HS-27A (cell line): ENCODE data around the gene KMT5C.

ENCODE experiments used
- DNase-seq: peaks from one replicate; pipeline ENCODE4 v3.0.0-alpha.2; 2012; ENCODE audit warnings: low read depth, missing footprints

The KMT5C gene

DNA sequence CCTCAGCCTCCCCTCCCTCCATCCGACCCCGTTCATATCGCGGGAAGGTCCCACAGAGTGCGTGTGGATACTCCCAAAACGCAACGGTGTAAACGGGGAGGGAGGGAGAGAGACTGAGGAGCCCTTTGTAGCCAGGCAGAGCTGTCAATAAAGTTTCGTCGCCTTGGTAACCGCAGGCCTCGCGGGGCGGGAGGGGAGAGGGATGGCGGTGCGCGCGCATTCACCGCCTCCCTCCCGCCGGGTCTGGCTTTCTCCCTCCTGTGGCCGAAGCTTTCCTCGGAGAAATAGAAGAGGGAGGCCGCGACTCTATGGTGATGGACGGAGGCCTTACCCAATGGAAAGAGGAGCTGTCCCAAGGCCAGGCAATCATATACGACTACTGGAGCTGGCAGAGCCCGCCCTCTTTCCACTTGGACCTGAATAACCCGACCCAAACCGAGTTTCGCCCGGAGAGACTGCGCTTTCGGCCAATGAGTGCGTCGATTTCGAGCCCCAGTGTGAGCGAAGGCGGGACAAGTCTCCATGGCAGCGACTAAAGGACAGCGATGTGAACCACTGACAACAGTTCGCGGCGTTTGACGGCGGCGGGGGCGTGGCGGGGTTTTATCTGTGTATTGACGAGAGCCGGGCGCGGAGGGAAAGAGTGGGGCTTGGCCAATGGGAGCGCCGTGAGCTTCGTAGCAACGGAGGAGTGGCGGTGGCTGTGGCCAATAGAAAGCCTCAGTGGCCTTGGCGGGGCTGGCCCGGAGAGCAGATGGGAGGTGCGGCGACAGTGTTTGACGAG is at the start of gene KMT5C:
KMT5C (plus strand) TSS at position 772 of the 784 bp plus-strand sequence. CDS start 2,061 bp downstream, outside the sequence.
- DNase-seq, result peak; percentile 100

DNA sequence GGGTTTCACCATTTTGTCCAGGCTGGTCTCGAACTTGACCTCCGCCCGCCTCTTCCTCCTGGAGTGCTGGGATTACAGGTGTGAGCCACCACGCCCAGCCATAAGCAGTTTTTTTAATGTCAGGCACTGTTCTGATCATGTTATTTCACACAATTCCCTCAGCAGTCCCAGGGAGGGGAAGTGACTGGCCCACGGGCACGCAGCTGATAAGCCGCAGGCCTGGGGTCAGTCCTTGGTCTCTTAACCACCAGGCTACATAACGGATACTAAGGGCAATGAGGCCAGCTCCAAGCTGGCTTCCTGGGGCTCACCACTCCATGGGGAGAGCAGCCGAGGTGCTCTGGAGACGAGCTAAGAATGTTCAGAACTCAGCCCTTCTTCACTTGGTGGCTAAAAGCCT is 42.4 kb upstream of the KMT5C start:
- no peak for DNase-seq

DNA sequence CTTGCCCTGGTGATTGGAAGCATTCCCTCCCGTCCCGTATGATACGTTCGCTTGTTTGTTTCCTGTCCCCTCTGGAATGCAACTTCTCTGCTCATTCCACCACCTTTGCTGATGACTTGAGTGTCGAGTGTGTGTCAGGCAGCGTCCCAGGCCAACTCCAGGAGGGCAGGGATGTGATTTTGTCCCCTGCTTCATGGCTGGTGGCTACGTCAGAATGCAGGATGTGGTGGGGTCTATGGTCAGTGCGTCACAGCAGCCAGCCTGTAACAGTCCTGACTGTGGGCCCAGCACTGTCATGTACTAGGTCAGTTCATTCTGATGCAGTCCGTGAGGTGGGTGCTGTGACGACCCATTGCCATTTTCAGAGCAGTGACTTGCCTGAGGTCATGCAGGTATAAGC is 39.7 kb upstream of the KMT5C start:
- DNase-seq, result no peak

DNA sequence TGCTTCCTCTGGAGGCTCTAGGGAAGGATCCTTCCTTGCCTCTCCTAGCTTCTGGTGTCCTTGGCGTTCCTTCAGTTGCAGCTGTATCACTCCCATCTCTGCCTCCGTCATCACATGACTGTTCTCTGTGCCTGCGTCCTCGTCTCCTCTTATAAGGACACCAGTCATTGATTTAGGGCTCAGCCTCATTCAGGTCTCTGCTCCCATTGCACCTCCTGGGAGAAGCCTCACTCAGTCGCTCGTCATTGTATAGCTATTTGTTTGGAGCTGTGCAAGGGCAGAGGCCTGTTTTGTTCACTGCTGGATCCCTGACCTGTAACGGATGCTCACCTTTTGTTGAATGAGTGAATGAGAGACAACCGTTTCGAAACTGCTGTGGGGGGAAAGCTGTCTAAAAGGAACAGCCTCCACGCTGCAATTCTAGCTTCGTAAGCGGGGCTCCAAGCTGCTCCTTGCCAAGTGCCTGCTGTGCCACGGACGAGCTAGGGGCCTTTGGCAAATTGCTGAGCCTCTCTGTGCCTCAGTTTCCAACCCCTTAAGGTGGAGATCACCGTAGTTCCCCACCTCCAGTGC is 38.7 kb upstream of the KMT5C start:
- DNase-seq, result no peak

DNA sequence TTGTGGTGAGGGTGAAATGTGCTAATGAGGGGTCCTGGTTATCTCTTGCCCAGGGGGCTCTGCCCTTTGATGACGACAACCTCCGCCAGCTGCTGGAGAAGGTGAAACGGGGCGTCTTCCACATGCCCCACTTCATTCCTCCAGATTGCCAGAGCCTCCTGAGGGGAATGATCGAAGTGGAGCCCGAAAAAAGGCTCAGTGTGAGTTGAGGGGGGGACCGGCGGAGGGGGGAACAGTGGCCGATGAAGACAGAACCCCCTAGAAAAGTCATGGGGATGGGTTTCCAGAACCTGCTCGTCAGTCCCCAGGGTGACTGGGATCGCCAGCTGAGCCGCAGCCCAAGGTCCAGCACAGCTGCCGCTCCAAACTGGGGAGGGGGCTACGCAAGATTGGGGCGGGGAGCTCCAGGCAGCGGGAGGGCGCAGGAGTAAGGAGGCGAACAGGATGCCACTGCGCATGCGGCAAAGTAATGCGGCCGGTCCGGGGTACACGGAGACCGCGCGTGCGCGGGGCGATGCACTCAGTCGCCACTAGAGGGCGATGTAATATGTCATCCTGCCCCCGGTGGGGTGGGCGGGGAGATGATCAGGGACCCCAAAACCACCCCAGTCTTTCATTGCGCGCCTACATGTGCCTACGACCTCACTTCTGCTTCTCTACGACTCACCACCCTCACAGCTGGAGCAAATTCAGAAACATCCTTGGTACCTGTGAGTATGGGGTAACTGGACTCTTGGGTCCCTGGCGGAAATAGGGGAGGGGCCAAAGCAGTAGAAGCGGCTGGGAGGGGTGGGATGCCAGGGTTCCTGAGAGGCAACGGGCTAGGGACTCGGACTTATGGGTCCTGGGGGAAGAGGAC is 38.0 kb upstream of the KMT5C start:
- peak; percentile 53 for DNase-seq

DNA sequence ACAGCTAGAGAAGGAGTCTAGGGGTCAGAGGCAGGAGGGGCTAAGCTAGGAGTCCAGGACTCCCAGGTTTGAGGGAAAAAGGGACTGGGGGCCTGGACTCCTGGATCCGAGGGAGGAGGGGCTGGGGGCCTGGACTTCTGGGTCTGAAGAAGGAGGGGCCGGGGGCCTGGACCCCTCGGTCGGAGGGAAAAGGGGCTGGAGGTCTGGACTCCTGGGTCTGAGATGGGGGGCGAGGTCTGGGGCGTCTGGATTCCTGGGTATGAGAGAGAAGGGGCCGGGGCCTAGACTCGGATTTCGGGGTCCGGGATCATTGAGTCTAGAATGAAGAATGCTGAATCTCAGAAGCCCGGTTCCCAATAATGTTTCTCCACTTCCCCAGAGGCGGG is 37.4 kb upstream of the KMT5C start:
- DNase-seq, result no peak

DNA sequence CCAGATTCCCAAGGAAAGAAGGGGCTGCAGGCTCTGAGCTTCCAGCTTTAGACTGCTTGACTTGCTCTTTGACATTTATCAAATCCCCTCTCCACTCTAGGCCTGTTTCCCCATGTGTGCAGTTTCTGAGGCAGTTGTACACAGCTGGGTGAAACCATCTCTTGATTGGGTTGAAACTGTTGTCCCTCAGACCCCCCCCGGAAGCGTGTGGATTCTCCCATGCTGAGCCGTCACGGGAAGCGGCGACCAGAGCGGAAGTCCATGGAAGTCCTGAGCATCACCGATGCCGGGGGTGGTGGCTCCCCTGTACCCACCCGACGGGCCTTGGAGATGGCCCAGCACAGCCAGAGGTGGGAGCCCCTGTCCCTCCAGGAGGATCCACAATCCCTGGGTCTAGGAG is 36.2 kb upstream of the KMT5C start:
- no peak for DNase-seq

DNA sequence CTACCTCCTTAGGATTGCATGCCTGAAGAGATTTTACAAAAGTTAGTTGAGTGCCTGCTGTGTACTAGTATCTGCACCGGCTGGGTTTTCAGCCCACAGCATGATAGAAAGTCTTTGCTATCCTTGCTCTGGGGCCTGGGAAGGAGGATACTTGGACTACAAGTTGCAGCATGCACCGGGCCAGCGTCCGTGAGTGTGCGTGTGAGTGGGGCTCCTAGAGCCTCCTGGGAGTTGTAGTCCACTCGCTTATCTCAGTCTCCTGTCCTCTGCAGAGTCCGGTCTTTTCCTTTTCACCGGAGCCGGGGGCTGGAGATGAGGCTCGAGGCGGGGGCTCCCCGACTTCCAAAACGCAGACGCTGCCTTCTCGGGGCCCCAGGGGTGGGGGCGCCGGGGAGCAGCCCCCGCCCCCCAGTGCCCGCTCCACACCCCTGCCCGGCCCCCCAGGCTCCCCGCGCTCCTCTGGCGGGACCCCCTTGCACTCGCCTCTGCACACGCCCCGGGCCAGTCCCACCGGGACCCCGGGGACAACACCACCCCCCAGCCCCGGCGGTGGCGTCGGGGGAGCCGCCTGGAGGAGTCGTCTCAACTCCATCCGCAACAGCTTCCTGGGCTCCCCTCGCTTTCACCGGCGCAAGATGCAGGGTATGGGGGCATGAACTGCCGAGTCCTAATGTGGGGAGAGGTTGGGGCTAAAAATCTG is 35.2 kb upstream of the KMT5C start:
- no peak for DNase-seq

DNA sequence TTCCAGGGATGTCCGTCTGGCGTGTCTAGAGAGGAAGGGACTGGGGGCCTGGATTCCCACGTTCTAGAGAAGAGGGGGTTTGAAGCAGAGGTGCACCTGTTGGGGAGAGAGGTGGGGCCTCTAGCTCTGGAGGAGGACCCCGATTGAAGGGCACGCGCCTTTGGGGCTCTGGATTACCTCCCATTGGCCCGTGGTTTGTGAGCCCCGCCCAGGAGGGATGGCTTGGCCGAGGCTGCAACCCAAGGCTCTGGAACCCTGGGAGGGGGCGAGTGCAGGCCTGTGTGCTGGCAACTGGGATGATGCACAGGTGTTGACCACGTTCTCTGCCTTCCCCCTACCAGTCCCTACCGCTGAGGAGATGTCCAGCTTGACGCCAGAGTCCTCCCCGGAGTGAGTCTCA is 34.7 kb upstream of the KMT5C start:
- DNase-seq, result no peak

DNA sequence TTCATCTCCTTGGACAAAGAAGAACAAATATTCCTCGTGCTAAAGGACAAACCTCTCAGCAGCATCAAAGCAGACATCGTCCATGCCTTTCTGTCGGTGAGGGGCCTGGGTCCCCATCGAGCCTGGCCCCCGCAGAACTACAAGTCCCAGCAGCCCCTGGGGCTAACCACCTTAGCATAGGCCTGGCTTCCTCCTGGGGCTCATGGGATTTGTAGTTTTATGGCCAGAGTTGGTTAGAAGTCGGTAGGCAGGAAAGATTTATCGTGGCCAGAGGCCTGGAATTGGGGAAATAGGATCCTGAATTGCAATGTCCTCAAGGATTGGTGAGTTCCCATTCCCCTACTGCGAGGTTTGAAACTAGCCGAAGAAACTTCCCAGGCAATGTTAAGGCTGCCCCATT is 34.2 kb upstream of the KMT5C start:
- DNase-seq, result no peak

DNA sequence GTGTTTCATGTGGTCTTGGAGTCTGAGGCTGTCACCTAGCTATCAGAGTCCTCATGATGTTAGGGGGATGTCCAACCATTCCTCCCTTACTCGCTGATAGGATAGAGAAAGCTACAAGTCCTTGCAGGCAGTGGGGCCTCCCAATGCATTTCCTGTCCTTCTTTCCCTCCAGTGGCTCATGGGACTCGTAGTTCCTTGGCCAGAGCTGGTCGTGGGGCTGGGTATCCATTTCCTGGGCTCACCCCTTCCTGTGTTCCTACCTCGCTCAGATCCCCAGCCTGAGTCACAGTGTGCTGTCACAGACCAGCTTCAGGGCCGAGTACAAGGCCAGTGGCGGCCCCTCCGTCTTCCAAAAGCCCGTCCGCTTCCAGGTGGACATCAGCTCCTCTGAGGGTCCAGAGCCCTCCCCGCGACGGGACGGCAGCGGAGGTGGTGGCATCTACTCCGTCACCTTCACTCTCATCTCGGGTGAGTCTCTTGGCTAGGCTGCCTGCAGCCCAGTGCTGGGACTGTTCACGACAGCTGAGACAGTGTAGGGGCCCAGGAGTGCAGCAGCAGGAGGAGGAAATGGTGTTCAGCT is 33.6 kb upstream of the KMT5C start:
- no peak for DNase-seq

DNA sequence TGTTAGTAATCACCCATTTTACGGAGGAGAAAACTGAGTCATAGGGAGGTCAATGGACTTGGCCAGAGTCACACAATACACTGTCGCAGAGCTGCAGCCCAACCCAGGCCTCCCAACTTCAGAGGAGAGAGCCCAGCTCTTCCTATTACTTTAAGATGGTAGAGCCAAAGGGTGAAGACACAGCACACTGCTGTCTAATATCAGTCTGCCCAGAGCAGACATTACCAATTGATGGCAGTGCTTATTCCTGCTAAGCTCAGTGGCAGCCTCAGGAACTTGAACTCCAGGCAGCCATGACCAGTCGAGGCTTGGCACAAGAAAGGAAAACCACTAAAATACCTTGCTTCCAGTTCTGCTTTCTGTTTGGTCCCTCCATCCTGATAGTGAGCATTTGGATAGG is 33.0 kb upstream of the KMT5C start:
- DNase-seq, result no peak

DNA sequence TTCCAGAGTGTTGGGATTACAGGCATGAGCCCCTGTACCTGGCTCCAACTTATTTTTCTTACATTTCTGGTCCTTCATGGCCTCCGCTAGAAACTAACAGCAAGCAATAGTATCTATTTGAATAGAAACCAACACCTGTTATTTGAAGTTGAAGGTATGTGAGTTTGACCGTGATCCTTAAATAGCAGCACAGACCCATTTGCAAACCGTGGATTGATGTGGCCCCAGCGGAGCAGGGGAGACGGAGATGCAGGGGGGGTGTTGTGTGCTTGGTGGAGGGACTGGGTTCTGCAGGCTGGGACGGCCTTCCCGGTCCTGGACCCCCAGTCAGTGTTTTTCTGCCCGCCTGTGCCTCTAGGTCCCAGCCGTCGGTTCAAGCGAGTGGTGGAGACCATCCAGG is 31.4 kb upstream of the KMT5C start:
- DNase-seq, result no peak

DNA sequence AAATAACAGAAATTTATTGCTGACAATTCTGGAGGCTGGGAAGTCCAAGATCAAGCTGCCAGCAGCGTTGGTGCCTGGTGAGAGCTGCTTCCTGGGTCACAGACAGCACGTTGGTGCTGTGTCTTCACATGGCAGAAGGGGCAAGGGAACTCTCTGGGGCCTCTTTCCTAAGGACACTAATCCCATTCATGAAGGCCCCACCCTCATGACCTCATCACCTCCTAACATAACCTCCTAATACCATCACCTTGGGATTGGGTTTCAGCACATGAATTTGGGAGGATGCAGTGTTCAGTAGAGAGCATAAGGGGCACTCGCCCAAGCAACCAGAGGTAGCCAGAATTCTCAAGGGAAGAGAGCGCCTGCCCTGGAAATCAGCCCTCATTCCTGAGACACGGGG is 30.2 kb upstream of the KMT5C start:
- no peak for DNase-seq

DNA sequence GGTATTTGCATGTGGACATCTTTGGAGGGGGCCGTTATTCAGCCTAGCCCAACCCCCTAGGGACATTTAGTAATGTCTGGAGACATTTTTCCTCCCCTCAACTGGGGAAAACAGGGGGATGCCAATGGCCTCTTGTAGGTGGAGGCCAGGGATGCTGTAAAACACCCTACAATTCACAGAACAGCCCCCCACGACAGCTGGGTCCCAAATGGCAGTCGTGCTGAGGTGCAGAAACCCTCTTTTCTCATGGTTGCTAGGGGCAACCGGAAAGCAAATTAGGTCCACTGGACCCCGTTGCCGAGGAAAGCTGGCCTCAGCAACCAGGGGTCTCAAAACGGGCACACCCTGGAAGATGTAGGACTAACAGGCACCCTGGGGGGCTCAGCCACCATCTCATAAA is 29.2 kb upstream of the KMT5C start:
- no peak for DNase-seq

DNA sequence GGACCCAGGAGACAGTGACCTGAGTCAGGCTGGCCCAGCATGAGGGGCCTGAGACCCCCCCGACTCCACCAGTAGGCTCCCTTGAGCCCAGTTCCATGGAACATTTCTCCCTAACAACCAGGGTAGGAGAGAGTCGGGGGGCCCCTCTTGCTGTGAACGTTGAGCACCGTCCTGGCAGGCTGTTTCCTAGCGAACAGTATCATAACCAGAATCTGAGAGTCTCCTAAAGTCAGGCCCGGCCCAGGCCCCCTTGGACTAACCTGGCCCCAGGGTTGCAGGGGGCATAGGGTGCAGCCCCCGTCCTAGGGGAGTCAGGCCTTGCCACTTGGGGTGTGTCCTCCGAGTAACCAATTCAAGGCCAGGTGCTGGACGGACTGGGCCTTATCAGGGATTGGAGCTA is 28.3 kb upstream of the KMT5C start:
- DNase-seq, result no peak

DNA sequence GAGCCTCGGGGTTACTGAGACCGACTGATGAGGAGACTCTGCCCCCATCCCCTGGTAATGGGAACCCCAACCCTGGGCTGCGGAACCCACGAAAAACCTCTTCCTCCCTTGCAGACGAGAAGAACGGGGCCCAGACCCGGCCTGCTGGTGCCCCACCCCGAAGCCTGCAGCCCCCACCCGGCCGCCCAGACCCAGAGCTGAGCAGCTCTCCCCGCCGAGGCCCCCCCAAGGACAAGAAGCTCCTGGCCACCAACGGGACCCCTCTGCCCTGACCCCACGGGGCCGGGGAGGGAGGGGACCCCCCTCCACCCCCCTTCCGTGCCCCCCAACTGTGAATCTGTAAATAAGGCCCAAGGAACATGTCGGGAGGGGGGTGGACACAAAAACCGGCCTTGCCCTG is 27.9 kb upstream of the KMT5C start:
- no peak for DNase-seq

DNA sequence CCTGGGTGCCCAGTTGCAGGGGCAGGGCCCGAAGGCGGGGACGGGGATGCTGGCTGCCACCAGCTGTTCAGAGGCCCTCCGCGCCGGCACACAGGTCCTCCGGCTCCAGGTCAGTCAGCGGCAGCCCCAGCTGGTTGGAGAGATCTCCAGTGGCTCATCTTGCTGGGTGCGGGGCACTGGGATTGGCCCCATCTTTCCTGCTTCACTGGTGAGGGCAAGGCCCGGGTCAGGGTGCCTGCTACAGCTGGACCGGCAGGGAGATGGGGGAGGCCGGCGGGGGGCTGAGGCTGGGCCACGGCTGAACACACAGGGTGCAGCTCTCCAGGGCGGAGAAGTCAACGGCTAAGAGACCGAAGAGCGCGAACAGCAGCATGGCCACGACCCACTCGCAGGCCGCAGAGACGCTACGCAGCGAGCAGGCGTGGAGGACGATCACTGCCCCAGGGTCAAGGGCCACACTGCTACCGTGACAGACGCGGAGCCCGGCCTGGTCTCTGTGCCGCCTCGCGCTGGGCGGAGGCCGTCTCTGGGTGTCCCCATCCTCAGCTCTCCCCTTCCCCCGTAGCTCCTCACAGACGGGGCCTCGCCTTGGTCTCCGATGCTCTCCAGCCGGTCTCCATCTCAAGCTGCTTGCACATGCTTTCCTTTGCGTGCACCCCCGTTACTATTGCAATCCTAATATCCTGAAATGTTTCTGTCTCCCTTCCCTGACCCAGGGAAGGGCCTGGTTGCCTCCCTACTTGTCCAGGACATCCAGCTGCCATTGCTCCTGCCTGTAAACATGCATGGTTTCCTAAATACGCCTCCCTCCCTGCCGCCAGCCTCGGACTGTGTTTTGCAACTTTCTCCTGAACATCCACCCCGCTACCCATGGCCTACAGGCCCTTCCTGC is 26.8 kb upstream of the KMT5C start:
- no peak for DNase-seq

DNA sequence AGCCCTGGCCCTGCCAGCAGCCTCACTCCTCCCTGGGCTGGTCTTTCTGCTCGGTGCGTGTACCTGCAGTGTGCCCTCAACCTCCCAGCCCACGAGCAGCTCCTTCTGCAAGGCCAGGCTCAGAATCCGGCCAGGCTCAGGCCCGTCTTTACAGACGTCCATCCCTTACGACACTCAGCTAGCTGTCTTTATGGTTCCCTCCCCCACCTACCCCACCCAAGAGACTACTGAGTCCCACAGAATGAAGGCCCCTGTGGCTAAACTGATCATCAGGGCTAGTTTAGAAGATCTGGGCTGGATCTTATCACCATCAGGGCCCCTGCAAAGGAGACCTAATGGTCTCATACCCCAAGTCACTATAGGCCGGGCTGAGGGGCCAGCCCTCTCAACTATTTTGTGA is 25.3 kb upstream of the KMT5C start:
- DNase-seq, result no peak

DNA sequence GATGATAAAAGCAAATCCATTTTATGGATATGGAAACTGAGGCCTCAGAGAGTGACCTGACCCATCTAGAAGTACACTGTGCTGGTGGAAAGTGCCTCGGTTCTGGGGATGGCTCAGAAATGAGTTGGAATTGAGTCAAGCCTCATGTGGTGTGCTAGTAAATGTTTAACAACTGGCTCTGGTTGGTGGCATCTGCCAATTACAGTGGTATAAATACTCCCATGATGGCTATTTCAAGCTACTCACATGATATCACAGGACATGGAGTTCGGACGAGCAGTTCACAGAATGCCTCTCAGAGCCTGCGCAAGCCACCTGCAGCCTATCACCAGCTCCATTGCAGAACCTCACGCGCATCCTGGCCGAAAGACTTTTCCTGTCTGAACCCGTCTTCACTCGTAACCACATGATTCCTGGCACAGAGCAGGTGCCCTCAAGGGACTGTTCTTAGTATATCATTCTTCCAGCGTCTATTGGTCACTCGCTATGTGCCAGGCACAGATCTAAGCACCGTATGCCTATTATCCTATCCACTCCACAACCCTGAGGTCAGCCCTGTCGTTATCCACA is 23.6 kb upstream of the KMT5C start:
- no peak for DNase-seq

DNA sequence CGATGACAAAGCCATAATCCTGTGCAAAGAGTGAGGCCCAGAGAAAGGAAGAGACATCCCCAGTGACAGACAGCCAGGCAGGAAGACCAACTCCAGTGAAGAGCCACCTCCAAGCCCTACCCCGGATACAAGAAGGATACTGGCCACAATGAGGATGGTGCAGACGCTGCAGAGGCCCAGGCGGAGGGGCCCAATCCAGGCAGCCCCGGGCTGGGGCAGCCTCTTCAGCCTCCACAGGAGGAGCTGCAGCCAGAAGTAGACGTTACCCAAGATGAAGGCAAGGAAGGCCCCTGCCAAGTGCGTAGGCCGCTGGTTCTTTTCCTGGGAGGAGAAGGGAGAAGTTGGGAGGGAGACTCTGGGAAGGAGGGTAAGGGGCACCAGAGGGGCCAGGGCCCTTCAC is 23.0 kb upstream of the KMT5C start:
- DNase-seq, result no peak
